ENCODE measurements around the gene SLC25A52. TPM values are rescaled to one million over a fixed set of nuclear protein-coding genes. Genes with fewer than 3 reads are reported as not detected.

The SLC25A52 gene
- total and polyA plus RNA-seq, 9 of the 15 experiments (the other 6 are each of a cell fraction or from before 2014, with no cell fraction given) = not detected

DNA sequence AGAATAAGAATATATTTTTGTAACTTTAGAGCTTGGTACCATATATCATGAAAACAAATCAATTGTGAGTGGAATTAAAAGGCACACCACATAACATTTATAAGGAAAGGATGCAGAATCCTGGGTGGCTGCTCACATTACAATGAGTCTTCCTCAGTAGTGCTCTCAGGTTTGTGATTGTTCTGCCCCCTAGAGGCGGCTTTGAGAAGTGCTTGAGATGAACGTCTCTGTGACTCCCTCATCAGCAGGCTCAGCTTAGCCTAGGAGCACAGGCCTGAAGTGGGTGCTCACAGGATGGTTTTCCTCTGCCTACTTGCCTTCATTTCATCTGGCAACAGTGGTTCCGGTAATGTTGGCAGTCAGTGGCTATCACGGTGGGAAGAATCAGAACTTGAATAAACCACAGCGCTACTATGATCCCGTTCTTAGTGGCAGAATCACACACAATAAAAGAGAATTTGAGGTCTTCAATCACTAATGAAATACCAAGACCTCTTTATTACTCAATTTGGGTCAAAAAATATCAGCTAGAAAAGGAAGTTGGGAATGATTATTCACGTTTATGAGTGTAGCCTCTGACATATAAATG, 38.2 kb downstream of the SLC25A52 start (continued):
- TF ChIP-seq KAT8 (IDR thresholded peaks at IDR 0.05; ENCODE audit: low read depth) = no peak
- TF ChIP-seq ZNF12 (CRISPR knock-in tag; IDR thresholded peaks at IDR 0.05) = no peak
- no peak for TF ChIP-seq CHD2 (IDR thresholded peaks at IDR 0.05; ENCODE audit: low read depth, low read length)
- no peak for TF ChIP-seq LCOR (CRISPR knock-in tag; IDR thresholded peaks at IDR 0.05)
- TF ChIP-seq JUND (IDR thresholded peaks at IDR 0.05; ENCODE audit: borderline replicate concordance, low read depth, low read length) = 0 out of 2 replicates have a peak, but pooled peaks have one; percentile 7
- no peak for TF ChIP-seq JUND (tag; IDR thresholded peaks at IDR 0.05; ENCODE audit: borderline replicate concordance, low read depth, low read length)
- TF ChIP-seq FOXK2 (conservative IDR thresholded peaks at IDR 0.05 in 1 of 2, IDR thresholded peaks at IDR 0.05 in 1 of 2; ENCODE audit: low read depth in 2 of 2) = no peak
- TF ChIP-seq ZNF324 (CRISPR knock-in tag; IDR thresholded peaks at IDR 0.05) = no peak
- TF ChIP-seq CBX5 (IDR thresholded peaks at IDR 0.05; ENCODE audit: borderline replicate concordance, low read depth) = no peak
- TF ChIP-seq, protein P1, sequence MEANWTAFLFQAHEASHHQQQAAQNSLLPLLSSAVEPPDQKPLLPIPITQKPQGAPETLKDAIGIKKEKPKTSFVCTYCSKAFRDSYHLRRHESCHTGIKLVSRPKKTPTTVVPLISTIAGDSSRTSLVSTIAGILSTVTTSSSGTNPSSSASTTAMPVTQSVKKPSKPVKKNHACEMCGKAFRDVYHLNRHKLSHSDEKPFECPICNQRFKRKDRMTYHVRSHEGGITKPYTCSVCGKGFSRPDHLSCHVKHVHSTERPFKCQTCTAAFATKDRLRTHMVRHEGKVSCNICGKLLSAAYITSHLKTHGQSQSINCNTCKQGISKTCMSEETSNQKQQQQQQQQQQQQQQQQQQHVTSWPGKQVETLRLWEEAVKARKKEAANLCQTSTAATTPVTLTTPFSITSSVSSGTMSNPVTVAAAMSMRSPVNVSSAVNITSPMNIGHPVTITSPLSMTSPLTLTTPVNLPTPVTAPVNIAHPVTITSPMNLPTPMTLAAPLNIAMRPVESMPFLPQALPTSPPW (CRISPR knock-in tag; IDR thresholded peaks at IDR 0.05) = no peak
- no peak for TF ChIP-seq SIX5 (IDR thresholded peaks at IDR 0.05; ENCODE audit: borderline replicate concordance in 1 of 2, insufficient read depth in 1 of 2, low read depth in 1 of 2, low read length in 2 of 2)
- TF ChIP-seq ZNF253 (CRISPR knock-in tag; conservative IDR thresholded peaks at IDR 0.05) = no peak
- no peak for TF ChIP-seq ZNF316 (IDR thresholded peaks at IDR 0.05)
- TF ChIP-seq SMC3 (conservative IDR thresholded peaks at IDR 0.05; ENCODE audit: insufficient read depth, low read depth, low read length) = peak; percentile 54
- no peak for TF ChIP-seq ZKSCAN8 (CRISPR knock-in tag; IDR thresholded peaks at IDR 0.05)
- no peak for TF ChIP-seq TFAM (CRISPR knock-in tag; conservative IDR thresholded peaks at IDR 0.05)
- TF ChIP-seq ZNF263 (CRISPR knock-in tag; IDR thresholded peaks at IDR 0.05; ENCODE audit: borderline replicate concordance) = peak; percentile 91
- no peak for TF ChIP-seq BDP1 (IDR thresholded peaks at IDR 0.05; ENCODE audit: insufficient read depth, insufficient read length)
- TF ChIP-seq PYGO2 (tag; IDR thresholded peaks at IDR 0.05) = no peak
- peak; percentile 79 to 91 (median 84) for TF ChIP-seq CTCF (IDR thresholded peaks at IDR 0.05 in 2 of 3, conservative IDR thresholded peaks at IDR 0.05 in 1 of 3; ENCODE audit: insufficient read depth in 2 of 3, low read depth in 1 of 3, low read length in 3 of 3)
- TF ChIP-seq, protein P2, sequence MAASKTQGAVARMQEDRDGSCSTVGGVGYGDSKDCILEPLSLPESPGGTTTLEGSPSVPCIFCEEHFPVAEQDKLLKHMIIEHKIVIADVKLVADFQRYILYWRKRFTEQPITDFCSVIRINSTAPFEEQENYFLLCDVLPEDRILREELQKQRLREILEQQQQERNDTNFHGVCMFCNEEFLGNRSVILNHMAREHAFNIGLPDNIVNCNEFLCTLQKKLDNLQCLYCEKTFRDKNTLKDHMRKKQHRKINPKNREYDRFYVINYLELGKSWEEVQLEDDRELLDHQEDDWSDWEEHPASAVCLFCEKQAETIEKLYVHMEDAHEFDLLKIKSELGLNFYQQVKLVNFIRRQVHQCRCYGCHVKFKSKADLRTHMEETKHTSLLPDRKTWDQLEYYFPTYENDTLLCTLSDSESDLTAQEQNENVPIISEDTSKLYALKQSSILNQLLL (CRISPR knock-in tag; IDR thresholded peaks at IDR 0.05; ENCODE audit: borderline replicate concordance) = no peak
- TF ChIP-seq, protein P3, sequence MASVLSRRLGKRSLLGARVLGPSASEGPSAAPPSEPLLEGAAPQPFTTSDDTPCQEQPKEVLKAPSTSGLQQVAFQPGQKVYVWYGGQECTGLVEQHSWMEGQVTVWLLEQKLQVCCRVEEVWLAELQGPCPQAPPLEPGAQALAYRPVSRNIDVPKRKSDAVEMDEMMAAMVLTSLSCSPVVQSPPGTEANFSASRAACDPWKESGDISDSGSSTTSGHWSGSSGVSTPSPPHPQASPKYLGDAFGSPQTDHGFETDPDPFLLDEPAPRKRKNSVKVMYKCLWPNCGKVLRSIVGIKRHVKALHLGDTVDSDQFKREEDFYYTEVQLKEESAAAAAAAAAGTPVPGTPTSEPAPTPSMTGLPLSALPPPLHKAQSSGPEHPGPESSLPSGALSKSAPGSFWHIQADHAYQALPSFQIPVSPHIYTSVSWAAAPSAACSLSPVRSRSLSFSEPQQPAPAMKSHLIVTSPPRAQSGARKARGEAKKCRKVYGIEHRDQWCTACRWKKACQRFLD (CRISPR knock-in tag; IDR thresholded peaks at IDR 0.05) = no peak
- TF ChIP-seq CC2D1A (IDR thresholded peaks at IDR 0.05) = no peak
- no peak for TF ChIP-seq KLF13 (tag; IDR thresholded peaks at IDR 0.05; ENCODE audit: borderline replicate concordance, low read depth)

Measured in K562 (cell line).